Right renal pelvis (tissue), 4 donors: ENCODE measurements around the gene SENP3. TPM values are rescaled to one million over a fixed set of nuclear protein-coding genes. Genes with fewer than 3 reads are reported as not detected.
A peak's percentile ranks its signal among the peaks of the same experiment; 100 is the strongest.
"Not testable (repeated sequence)": the region's sequence is repeated elsewhere in the genome, so short reads cannot be mapped to it uniquely, and the experiment has no call there.

ENCODE experiments used
- DNase-seq, 4 donors: peaks; one replicate each; pipeline ENCODE4 v3.0.0-alpha.2; 2013; ENCODE audit warnings: low read depth in 4 of 4, low spot score in 3 of 4, missing footprints in 1 of 4
- polyA plus RNA-seq, 4 donors: library from polyadenylated mRNA; unstranded; fragments of 120-200 nt; gene quantifications; one replicate each; pipeline ENCODE4 v1.2.1, GENCODE V29; 2013; ENCODE audit not compliant: insufficient read length in 4 of 4

SENP3 gene
- polyA plus RNA-seq, 4 donors = 68.1 to 81.1 (median 78.1) TPM

DNA sequence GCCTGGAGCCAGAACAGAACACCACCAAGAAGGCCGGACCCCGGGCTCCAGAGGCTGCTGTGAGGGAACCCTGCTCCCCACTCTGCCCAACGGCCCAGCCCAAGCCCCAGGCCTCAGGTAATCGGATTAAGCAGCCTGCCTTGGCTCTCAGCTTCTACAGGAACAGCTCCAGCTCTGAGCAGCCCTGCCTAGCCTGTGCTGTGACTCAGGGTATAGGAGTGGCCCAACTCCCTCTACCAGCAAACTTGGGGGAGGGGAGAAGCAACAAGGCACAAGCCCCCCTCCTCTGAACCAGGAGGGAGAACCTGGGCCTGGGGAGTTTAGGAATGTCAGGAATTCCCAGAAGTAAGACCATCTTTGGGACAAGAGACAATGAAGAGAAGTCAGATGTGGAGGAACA is 29.0 kb downstream of the SENP3 start:
- no peak for DNase-seq

GRCh38 chr17:7591596-7591995 is 29.9 kb downstream of the SENP3 start:
- no peak for DNase-seq

GRCh38 chr17:7592422-7593021 is 30.8 kb downstream of the SENP3 start:
- no peak for DNase-seq

DNA sequence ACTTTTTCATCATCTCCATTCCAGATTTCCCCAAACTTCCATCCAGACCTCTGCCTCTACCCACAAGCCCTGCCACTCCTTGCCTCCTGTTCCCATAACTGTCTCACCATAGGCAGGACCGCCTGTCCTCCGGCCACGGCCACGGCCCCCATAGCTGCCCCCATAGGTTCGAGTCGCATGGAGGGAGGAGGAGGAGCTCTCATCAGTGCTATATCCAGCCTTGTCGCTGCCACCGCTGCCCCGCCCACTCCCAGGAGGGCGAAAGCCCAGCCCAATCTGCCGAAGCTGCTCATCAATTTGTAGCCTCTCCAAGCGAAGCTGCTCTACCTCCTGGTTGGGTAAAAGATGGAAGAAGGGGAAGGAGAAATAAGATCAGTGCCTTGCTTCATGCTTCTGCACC is 31.6 kb downstream of the SENP3 start:
- DNase-seq = no peak

- DNase-seq = not testable (repeated sequence)
Measured at GRCh38 chr17:7597561-7597960, 35.8 kb downstream of the SENP3 start.

GRCh38 chr17:7606280-7606679 is 44.6 kb downstream of the SENP3 start:
- DNase-seq = no peak

GRCh38 chr17:7610641-7611040 is 48.9 kb downstream of the SENP3 start:
- DNase-seq = no peak

DNA sequence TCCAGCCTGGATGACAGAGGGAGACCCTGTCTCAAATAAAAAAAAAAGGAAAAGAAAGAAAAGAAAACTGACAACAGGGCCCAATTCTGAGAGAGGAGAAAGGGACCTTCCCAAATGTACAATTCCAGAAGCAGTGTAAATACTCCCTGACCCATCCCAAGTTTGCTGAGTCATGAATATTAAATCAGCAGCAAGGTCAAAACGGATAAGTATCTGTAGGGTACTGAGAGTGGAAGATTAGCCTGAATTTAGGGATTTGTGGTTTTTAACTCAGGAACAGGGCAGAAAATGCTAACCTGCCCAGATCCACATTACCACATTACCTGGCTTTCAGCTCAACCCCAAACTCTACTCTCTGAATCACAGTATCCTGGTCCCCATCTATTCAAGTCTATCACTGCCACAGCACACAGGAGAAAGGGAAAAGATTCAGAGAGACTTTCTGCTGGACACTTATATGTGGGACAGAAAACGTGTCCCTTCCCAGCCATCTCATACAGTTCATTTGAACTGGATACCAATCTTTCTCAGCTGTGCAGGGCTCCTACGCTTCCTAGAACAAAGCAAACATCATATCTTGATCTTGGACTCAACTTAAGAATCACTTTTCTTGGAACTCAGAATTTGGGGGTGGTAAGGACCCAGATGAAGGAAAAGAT is 50.0 kb downstream of the SENP3 start:
- DNase-seq = no peak

- no peak for DNase-seq
Measured at GRCh38 chr17:7612294-7612640, 50.5 kb downstream of the SENP3 start.

DNA sequence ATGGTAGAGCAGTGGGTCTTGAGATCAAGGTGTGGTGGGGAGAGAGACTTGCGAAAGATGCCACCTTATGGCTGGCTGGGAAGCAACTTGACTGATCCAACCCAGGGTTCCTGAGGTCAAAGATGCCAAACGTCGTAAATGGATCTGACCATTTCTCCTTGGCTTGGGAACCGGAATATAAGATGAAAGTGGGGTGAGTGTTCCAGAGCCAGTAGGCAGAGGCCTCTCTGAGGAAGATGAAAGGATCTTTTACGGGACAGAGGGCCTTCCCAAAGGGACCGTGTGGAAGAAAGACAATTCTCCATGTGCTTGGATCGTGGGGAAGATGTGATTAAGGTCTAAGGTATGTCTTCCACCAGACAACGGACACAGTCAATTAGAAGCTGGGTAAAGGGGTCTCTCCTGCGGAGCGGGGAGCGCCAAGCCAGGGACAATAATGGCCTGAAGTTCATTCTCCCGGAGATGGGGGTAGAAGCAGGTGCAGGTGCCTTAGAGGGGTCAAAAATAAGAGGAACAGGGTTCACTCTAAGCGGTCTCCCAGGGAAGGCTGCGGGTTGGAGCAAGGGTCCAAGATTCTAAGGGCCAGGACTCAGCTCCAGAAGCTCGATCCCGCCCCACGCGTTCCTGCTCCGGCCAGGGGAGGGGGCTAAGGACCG is 52.2 kb downstream of the SENP3 start:
- no peak for DNase-seq

GRCh38 chr17:7614425-7615264 is 52.9 kb downstream of the SENP3 start, which contains the start of gene FXR2:
FXR2 (minus strand) TSS chr17:7614897; CDS start chr17:7614532, 365 bp downstream.
- DNase-seq = peak; percentile 100

GRCh38 chr17:7615265-7615747 is 53.6 kb downstream of the SENP3 start:
- DNase-seq = no peak

GRCh38 chr17:7618608-7619007 is 56.9 kb downstream of the SENP3 start:
- no peak for DNase-seq

DNA sequence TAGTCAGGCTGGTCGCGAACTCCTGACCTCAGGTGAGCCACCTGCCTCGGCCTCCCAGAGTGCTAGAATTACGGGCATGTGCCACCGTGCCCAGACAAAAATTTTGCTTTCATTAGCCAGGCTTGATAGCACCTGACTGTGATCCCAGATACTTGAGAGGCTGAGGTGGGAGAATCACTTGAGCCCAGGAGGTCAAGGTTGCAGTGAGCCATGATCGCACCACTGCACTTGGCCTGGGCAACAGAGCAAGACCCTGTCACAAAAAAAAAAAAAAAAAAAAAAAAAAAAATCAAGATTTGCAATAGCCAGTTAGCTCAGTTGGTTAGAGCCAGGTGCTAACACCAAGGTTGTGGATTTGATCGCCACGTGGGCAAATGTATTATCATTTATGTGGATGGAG is 59.1 kb downstream of the SENP3 start:
- DNase-seq = no peak

Other genes starting within 250 kb of the SENP3 start
- gene GPS2, start 246.6 kb upstream of the SENP3 start, polyA plus RNA-seq = 100 to 1,000 TPM in 2 of 4 donors, 10 to 100 TPM in 2; 86.3 to 106 (median 99.6) TPM
- gene NEURL4, start 232.6 kb upstream of the SENP3 start, polyA plus RNA-seq = 10 to 100 TPM; 28.3 to 33.3 (median 30.7) TPM
- 1 to 10 TPM; 5.7 to 9.1 (median 6.0) TPM for gene ACAP1, start 225.4 kb upstream of the SENP3 start, polyA plus RNA-seq
- gene KCTD11, start 209.8 kb upstream of the SENP3 start, polyA plus RNA-seq = 10 to 100 TPM; 12.4 to 13.6 (median 12.9) TPM
- gene TMEM95, start 206.8 kb upstream of the SENP3 start, polyA plus RNA-seq = not detected
- gene TNK1, start 180.8 kb upstream of the SENP3 start, polyA plus RNA-seq = 1 to 10 TPM; 3.2 to 7.2 (median 4.5) TPM
- 10 to 100 TPM; 30.5 to 46.3 (median 38.1) TPM for gene PLSCR3, start 167.4 kb upstream of the SENP3 start, polyA plus RNA-seq
- 100 to 1,000 TPM in 1 of 4 donors, 10 to 100 TPM in 3; 78.9 to 105 (median 86.2) TPM for gene TMEM256, start 157.8 kb upstream of the SENP3 start, polyA plus RNA-seq
- 10 to 100 TPM; 22.8 to 32.6 (median 24.9) TPM for gene NLGN2, start 154.1 kb upstream of the SENP3 start, polyA plus RNA-seq
- under 1 TPM in 1 of 4 donors, not detected in 3; 0.09 TPM for gene SPEM1, start 141.6 kb upstream of the SENP3 start, polyA plus RNA-seq
- gene SPEM2, start 136.3 kb upstream of the SENP3 start, polyA plus RNA-seq = under 1 TPM in 2 of 4 donors, not detected in 2; 0.12 TPM
- not detected for gene SPEM3, start 133.1 kb upstream of the SENP3 start, polyA plus RNA-seq
- gene TMEM102, start 126.5 kb upstream of the SENP3 start, polyA plus RNA-seq = 1 to 10 TPM; 3.6 to 5.6 (median 4.3) TPM
- 1 to 10 TPM; 6.0 to 8.6 (median 7.8) TPM for gene FGF11, start 122.4 kb upstream of the SENP3 start, polyA plus RNA-seq
- gene CHRNB1, start 116.9 kb upstream of the SENP3 start, polyA plus RNA-seq = 10 to 100 TPM; 10.1 to 11.7 (median 11.3) TPM
- gene ZBTB4, start 82.3 kb upstream of the SENP3 start, polyA plus RNA-seq = 10 to 100 TPM; 38.6 to 47.4 (median 44.3) TPM
- under 1 TPM in 3 of 4 donors, not detected in 1; 0.16 to 0.22 (median 0.21) TPM for gene SLC35G6, start 80.5 kb upstream of the SENP3 start, polyA plus RNA-seq
- gene POLR2A, start 77.6 kb upstream of the SENP3 start, polyA plus RNA-seq = 100 to 1,000 TPM; 117 to 158 (median 121) TPM
- 10 to 100 TPM; 25.3 to 32.5 (median 29.0) TPM for gene TNFSF12, start 12.9 kb upstream of the SENP3 start, polyA plus RNA-seq
- gene TNFSF13, start 3.2 kb upstream of the SENP3 start, polyA plus RNA-seq = 10 to 100 TPM; 13.2 to 17.8 (median 14.3) TPM
- 10 to 100 TPM; 43.0 to 78.7 (median 53.9) TPM for gene CD68, start 17.7 kb downstream of the SENP3 start, polyA plus RNA-seq
- gene MPDU1, start 21.9 kb downstream of the SENP3 start, polyA plus RNA-seq = 100 to 1,000 TPM; 110 to 122 (median 119) TPM
- 1 to 10 TPM; 3.3 to 4.3 (median 4.0) TPM for gene SOX15, start 28.2 kb downstream of the SENP3 start, polyA plus RNA-seq
- gene FXR2, start 53.0 kb downstream of the SENP3 start, polyA plus RNA-seq = 10 to 100 TPM; 46.5 to 54.2 (median 46.9) TPM
- 100 to 1,000 TPM; 124 to 145 (median 139) TPM for gene SAT2, start 65.9 kb downstream of the SENP3 start, polyA plus RNA-seq
- gene SHBG, start 68.2 kb downstream of the SENP3 start, polyA plus RNA-seq = 1 to 10 TPM; 3.5 to 5.7 (median 4.0) TPM
- gene ATP1B2, start 89.0 kb downstream of the SENP3 start, polyA plus RNA-seq = 10 to 100 TPM; 18.6 to 26.1 (median 21.2) TPM
- 10 to 100 TPM; 69.4 to 74.4 (median 70.7) TPM for gene TP53, start 125.6 kb downstream of the SENP3 start, polyA plus RNA-seq
- 10 to 100 TPM; 12.7 to 16.3 (median 14.2) TPM for gene WRAP53, start 126.6 kb downstream of the SENP3 start, polyA plus RNA-seq
- 10 to 100 TPM; 19.0 to 29.4 (median 23.6) TPM for gene EFNB3, start 143.3 kb downstream of the SENP3 start, polyA plus RNA-seq
- gene DNAH2, start 155.8 kb downstream of the SENP3 start, polyA plus RNA-seq = under 1 TPM; 0.28 to 0.45 (median 0.37) TPM